ENCODE data around the gene CACNG6.

DNA sequence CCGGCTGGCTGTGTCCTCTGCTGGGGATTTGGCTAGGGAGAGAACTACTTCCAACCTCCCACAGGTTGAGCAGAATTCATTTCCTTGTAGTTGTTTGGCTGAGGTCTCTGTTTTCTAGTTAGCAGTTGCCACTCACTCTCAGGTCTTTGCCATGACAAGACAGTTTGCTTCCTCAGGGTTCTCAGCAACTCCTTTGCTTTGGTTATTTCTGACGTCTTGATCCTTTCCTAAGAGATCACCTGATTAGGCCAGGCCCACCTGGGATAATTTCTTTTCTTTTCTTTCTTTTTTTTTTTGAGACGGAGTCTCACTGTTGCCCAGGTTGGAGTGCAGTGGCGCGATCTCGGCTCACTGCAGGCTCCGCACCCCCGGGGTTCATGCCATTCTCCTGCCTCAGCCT is 38.1 kb upstream of the CACNG6 start:
- no peak for TF ChIP-seq TAF1 (IDR thresholded peaks at IDR 0.05; ENCODE audit: borderline replicate concordance, low read depth, low read length)
- TF ChIP-seq POLR2AphosphoS5 (IDR thresholded peaks at IDR 0.05; ENCODE audit: low read depth, low read length): no peak
- TF ChIP-seq POLR2A (IDR thresholded peaks at IDR 0.05; ENCODE audit: low read depth, low read length): no peak
